HG02642 (cell line): Measurements from ENCODE around the gene SHQ1.
"Not testable (repeated sequence)": the region's sequence is repeated elsewhere in the genome, so short reads cannot be mapped to it uniquely, and the experiment has no call there.

Experiments
- ATAC-seq: cut with Tn5 transposase; IDR thresholded peaks from one replicate; pipeline ENCODE4 v1.9.1; 2021; ENCODE audit warnings: mild to moderate bottlenecking; ENCODE audit not compliant: unreplicated experiment, poor library complexity

SHQ1 gene

GRCh38 chr3:72804361-72804760 is 43.9 kb downstream of the SHQ1 start:
- ATAC-seq, result no peak

- ATAC-seq, result no peak
Observed at GRCh38 chr3:72803573-72803972, 44.7 kb downstream of the SHQ1 start.

GRCh38 chr3:72802001-72802400 is 46.2 kb downstream of the SHQ1 start:
- no peak for ATAC-seq

GRCh38 chr3:72800869-72801268 is 47.4 kb downstream of the SHQ1 start:
- no peak for ATAC-seq

GRCh38 chr3:72798552-72799195 is 49.6 kb downstream of the SHQ1 start:
- no peak for ATAC-seq

- no peak for ATAC-seq
Observed at GRCh38 chr3:72797773-72798543, 50.3 kb downstream of the SHQ1 start.

GRCh38 chr3:72794079-72794478 is 54.2 kb downstream of the SHQ1 start:
- ATAC-seq, result no peak

GRCh38 chr3:72791161-72791560 is 57.1 kb downstream of the SHQ1 start:
- ATAC-seq, result no peak

- no peak for ATAC-seq
Observed at GRCh38 chr3:72789786-72790185, 58.5 kb downstream of the SHQ1 start.

GRCh38 chr3:72788232-72788631 is 60.0 kb downstream of the SHQ1 start:
- ATAC-seq, result not testable (repeated sequence)

GRCh38 chr3:72786668-72787067 is 61.6 kb downstream of the SHQ1 start:
- no peak for ATAC-seq

- ATAC-seq, result no peak
Observed at GRCh38 chr3:72784226-72784625, 64.0 kb downstream of the SHQ1 start.

GRCh38 chr3:72782521-72782920 is 65.7 kb downstream of the SHQ1 start:
- ATAC-seq, result no peak

GRCh38 chr3:72769758-72770540 is 78.3 kb downstream of the SHQ1 start:
- ATAC-seq, result no peak

- no peak for ATAC-seq
Observed at GRCh38 chr3:72768936-72769335, 79.3 kb downstream of the SHQ1 start.

- ATAC-seq, result no peak
Observed at GRCh38 chr3:72768481-72768880, 79.8 kb downstream of the SHQ1 start.

GRCh38 chr3:72768006-72768441 is 80.2 kb downstream of the SHQ1 start:
- no peak for ATAC-seq

- no peak for ATAC-seq
Observed at GRCh38 chr3:72766866-72767265, 81.4 kb downstream of the SHQ1 start.

- ATAC-seq, result no peak
Observed at GRCh38 chr3:72763751-72764440, 84.3 kb downstream of the SHQ1 start.

GRCh38 chr3:72761410-72761809 is 86.8 kb downstream of the SHQ1 start:
- no peak for ATAC-seq

GRCh38 chr3:72760225-72760624 is 88.0 kb downstream of the SHQ1 start:
- no peak for ATAC-seq
